IPS DF 4.7 (cell line): ENCODE measurements around the gene PDCD1.
"Not testable (repeated sequence)": the region's sequence is repeated elsewhere in the genome, so short reads cannot be mapped to it uniquely, and the experiment has no call there.

Experiments used
- DNase-seq: peaks from one replicate; pipeline ENCODE4 v3.0.0-alpha.2; 2013; ENCODE audit warnings: low spot score; ENCODE audit errors: extremely low read depth

PDCD1 gene

GRCh38 chr2:241801611-241802420, 56.9 kb downstream of the PDCD1 start:
- DNase-seq: no peak

GRCh38 chr2:241800198-241800903, 58.3 kb downstream of the PDCD1 start:
- not testable (repeated sequence) for DNase-seq
